PC-9 (cell line): ENCODE data around the gene YWHAH.

Experiments
- EZH2 ChIP-seq: fragments of 200-600 bp; sonication (generic); IDR thresholded peaks from 2 replicates; pipeline ENCODE4 v1.8.0; 2017; ENCODE audit warnings: antibody characterized with exemption, low read depth
- TF ChIP-seq, protein P1 (sequence below): fragments of 200-600 bp; sonication (generic); conservative IDR thresholded peaks from 2 replicates; pipeline ENCODE4 v1.6.1; 2017; ENCODE audit warnings: mixed run types, antibody characterized with exemption, mild to moderate bottlenecking, moderate library complexity

DNA sequence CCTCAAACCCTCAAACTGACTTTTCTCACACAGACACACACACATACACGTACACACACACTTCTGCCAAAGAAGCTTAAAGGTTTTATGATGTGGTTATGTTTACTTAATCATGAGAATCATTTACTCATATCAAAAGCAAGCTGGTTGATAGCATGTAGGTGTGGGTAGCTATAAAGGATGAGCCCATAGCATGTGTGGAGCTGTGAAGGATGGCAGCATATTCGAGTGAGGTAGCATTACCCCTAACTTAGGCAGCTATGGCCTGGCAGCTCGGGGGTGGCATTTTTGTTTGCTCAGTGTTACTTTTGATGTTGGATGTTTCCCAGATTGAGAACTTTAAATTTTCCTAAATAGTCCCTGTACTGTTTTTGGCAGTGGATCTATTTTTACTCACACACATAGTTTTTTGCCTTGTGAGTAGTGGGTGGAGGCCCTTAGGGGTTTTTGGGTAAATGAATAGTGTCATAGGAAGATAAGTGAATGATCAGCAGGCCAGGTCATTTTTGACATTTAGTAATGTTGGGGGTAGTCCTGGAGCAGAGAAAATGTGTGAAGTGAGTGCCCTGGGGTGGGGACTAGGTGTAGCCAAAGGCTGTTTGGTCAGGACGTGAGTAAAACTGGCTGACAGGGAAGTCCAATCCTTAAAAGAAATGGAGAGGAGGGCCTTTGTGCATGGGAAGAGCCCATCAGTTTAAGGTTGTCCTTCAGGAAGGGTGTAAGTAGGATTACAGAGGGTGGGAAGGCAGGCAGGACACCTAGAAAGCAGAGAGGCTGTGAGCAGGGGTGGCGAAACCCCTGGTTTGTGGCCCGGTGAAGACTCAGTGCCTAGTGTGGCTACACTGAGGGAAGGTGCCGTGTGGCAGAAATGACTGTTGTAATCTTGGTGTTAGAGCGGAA lies 7.1 kb downstream of the YWHAH start:
- TF ChIP-seq, protein P1, sequence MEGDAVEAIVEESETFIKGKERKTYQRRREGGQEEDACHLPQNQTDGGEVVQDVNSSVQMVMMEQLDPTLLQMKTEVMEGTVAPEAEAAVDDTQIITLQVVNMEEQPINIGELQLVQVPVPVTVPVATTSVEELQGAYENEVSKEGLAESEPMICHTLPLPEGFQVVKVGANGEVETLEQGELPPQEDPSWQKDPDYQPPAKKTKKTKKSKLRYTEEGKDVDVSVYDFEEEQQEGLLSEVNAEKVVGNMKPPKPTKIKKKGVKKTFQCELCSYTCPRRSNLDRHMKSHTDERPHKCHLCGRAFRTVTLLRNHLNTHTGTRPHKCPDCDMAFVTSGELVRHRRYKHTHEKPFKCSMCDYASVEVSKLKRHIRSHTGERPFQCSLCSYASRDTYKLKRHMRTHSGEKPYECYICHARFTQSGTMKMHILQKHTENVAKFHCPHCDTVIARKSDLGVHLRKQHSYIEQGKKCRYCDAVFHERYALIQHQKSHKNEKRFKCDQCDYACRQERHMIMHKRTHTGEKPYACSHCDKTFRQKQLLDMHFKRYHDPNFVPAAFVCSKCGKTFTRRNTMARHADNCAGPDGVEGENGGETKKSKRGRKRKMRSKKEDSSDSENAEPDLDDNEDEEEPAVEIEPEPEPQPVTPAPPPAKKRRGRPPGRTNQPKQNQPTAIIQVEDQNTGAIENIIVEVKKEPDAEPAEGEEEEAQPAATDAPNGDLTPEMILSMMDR = no peak
- TF ChIP-seq EZH2 = no peak
